Endothelial cell of umbilical vein (primary cell): Measurements from ENCODE around the gene LRG1.

Experiments
- EZH2 ChIP-seq: IDR thresholded peaks from 2 replicates; pipeline ENCODE4 v1.6.1; 2012; ENCODE audit warnings: borderline replicate concordance, low read depth, mild to moderate bottlenecking, moderate library complexity, low read length, inconsistent platforms; ENCODE audit not compliant: severe bottlenecking
- FOS ChIP-seq: IDR thresholded peaks from 2 replicates; pipeline ENCODE4 v1.6.1; 2011; ENCODE audit warnings: mild to moderate bottlenecking, low read length, moderate library complexity, borderline replicate concordance; ENCODE audit not compliant: insufficient read depth
- GATA2 ChIP-seq: IDR thresholded peaks from 2 replicates; pipeline ENCODE4 v1.7.0; 2011; ENCODE audit warnings: low read depth, mild to moderate bottlenecking, moderate library complexity, mixed read lengths, low read length; ENCODE audit not compliant: insufficient read length, insufficient read depth
- JUN ChIP-seq: IDR thresholded peaks from 2 replicates; pipeline ENCODE4 v1.6.1; 2011; ENCODE audit warnings: borderline replicate concordance, low read depth; ENCODE audit not compliant: insufficient read length, insufficient read depth
- MYC ChIP-seq: IDR thresholded peaks from one replicate; pipeline ENCODE4 v1.6.1; 2011; ENCODE audit warnings: mild to moderate bottlenecking, low read depth, low read length
- POLR2A ChIP-seq: IDR thresholded peaks from 2 replicates; pipeline ENCODE4 v1.6.1; 2012; ENCODE audit warnings: low read depth, mild to moderate bottlenecking, control low read depth, low read length
- POLR2AphosphoS5 ChIP-seq: IDR thresholded peaks from 2 replicates; pipeline ENCODE4 v1.6.1; 2012; ENCODE audit warnings: low read depth, mild to moderate bottlenecking, control low read depth, low read length, moderate library complexity; ENCODE audit not compliant: insufficient read depth
- TF ChIP-seq, protein P1 (sequence below), 2 donors: IDR thresholded peaks; 1 replicate in 1 of 2; 2 replicates in 1 of 2; pipeline ENCODE4 v1.5.1; 2011; ENCODE audit warnings: low read length in 2 of 2, mild to moderate bottlenecking in 2 of 2, moderate library complexity in 2 of 2, control low read depth in 1 of 2, inconsistent platforms in 1 of 2, low read depth in 1 of 2; ENCODE audit not compliant: insufficient read depth in 1 of 2; ENCODE audit errors: extremely low read depth in 1 of 2
- TF ChIP-seq, protein P2 (sequence below): IDR thresholded peaks from 2 replicates; pipeline ENCODE4 v1.6.1; 2011; ENCODE audit not compliant: insufficient read depth, insufficient read length

- TF ChIP-seq POLR2A (no peak), EZH2 (no peak), JUN (no peak), POLR2AphosphoS5 (no peak), GATA2 (no peak), MYC (no peak), FOS (no peak)
- TF ChIP-seq, protein P1, sequence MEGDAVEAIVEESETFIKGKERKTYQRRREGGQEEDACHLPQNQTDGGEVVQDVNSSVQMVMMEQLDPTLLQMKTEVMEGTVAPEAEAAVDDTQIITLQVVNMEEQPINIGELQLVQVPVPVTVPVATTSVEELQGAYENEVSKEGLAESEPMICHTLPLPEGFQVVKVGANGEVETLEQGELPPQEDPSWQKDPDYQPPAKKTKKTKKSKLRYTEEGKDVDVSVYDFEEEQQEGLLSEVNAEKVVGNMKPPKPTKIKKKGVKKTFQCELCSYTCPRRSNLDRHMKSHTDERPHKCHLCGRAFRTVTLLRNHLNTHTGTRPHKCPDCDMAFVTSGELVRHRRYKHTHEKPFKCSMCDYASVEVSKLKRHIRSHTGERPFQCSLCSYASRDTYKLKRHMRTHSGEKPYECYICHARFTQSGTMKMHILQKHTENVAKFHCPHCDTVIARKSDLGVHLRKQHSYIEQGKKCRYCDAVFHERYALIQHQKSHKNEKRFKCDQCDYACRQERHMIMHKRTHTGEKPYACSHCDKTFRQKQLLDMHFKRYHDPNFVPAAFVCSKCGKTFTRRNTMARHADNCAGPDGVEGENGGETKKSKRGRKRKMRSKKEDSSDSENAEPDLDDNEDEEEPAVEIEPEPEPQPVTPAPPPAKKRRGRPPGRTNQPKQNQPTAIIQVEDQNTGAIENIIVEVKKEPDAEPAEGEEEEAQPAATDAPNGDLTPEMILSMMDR (IDR thresholded peaks at IDR 0.05; ENCODE audit: extremely low read depth in 1 of 2, insufficient read depth in 1 of 2, low read depth in 1 of 2, low read length in 2 of 2), result no peak
- TF ChIP-seq, protein P2, sequence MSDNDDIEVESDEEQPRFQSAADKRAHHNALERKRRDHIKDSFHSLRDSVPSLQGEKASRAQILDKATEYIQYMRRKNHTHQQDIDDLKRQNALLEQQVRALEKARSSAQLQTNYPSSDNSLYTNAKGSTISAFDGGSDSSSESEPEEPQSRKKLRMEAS, result no peak
Observed at GRCh38 chr19:4538601-4538954, 1.3 kb downstream of the LRG1 start.
